EH (cell line): ENCODE measurements around the gene ZNF665.
"Not testable (repeated sequence)": the region's sequence is repeated elsewhere in the genome, so short reads cannot be mapped to it uniquely, and the experiment has no call there.

Experiments
- DNase-seq: peaks from one replicate; pipeline ENCODE4 v3.0.0-alpha.2; 2015; ENCODE audit warnings: low read depth

The ZNF665 gene

GRCh38 chr19:53192771-53193534 lies at the start of gene ZNF665:
Gene ZNF665 (minus strand): TSS chr19:53193358. CDS start chr19:53182898, 10,460 bp downstream.
- peak; percentile 85 for DNase-seq

- no peak for DNase-seq
These were observed 44.1 kb upstream of the ZNF665 start for GRCh38 chr19:53237114-53237777.

GRCh38 chr19:53224606-53225005 lies 31.4 kb upstream of the ZNF665 start:
- no peak for DNase-seq

GRCh38 chr19:53222716-53223115 lies 29.6 kb upstream of the ZNF665 start:
- not testable (repeated sequence) for DNase-seq

GRCh38 chr19:53212703-53213320 lies 19.7 kb upstream of the ZNF665 start:
- DNase-seq = no peak

GRCh38 chr19:53211554-53211953 lies 18.4 kb upstream of the ZNF665 start:
- not testable (repeated sequence) for DNase-seq

- DNase-seq = peak; percentile 91
These were observed 3.7 kb upstream of the ZNF665 start for GRCh38 chr19:53196777-53197396.

GRCh38 chr19:53195265-53195903 lies 2.2 kb upstream of the ZNF665 start:
- DNase-seq = peak; percentile 79

- DNase-seq = no peak
These were observed 521 bp upstream of the ZNF665 start for GRCh38 chr19:53193535-53194222.

- DNase-seq = no peak
These were observed 2.9 kb downstream of the ZNF665 start for GRCh38 chr19:53190253-53190652.

- DNase-seq = not testable (repeated sequence)
These were observed 3.4 kb downstream of the ZNF665 start for GRCh38 chr19:53189691-53190198.

GRCh38 chr19:53185155-53185882 lies 7.8 kb downstream of the ZNF665 start:
- DNase-seq = not testable (repeated sequence)

- peak; percentile 46 for DNase-seq
These were observed 9.9 kb downstream of the ZNF665 start for GRCh38 chr19:53183146-53183764.

- peak; percentile 18 for DNase-seq
These were observed 11.0 kb downstream of the ZNF665 start for GRCh38 chr19:53182202-53182601.

- no peak for DNase-seq
These were observed 15.2 kb downstream of the ZNF665 start for GRCh38 chr19:53177986-53178385.

- DNase-seq = peak; percentile 8
These were observed 20.3 kb downstream of the ZNF665 start for GRCh38 chr19:53172889-53173288.

GRCh38 chr19:53165691-53166091 lies 27.5 kb downstream of the ZNF665 start:
- no peak for DNase-seq

- no peak for DNase-seq
These were observed 32.0 kb downstream of the ZNF665 start for GRCh38 chr19:53161123-53161522.

GRCh38 chr19:53160350-53160749 lies 32.8 kb downstream of the ZNF665 start:
- no peak for DNase-seq

- peak; percentile 54 for DNase-seq
These were observed 35.0 kb downstream of the ZNF665 start for GRCh38 chr19:53158119-53158656.
